ENCODE data around the gene NTMT1.

Gene NTMT1

DNA sequence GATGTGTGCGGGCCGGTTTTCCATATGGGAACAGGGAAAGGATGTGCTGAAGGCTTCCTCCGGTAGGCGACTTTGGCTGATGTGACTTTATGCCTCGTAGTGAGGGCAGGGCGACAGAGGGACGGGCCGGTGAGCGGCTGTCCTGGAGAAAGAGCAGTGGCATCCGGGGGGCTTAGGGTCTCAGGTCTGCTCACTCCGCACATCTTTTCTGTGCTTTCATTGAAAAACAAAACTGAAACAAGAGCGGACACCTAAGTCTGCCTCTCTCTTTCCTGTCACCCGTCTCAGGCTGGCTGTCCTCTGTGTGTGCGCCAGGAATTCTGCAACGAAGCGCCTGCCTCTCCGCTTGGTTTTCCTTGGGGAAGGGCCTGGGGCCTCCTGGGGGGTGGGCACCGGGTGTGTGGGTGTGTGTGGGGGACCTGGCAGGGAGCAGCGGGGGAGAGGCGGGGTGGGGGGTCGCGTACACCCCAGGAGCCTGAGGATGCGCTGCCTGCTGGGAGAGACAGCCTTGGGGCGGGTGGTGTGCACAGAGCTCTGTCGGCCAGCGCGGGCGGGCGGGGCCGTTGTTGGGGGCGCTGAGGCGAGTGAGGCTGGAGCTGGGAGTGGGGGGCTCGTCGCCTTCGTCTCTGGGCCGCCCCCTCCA is 38.9 kb downstream of the NTMT1 start:
- Histone ChIP-seq H3K4me2 (ENCODE audit: low read length) (no peak overlapping the region), H3K9ac (ENCODE audit: low read length) (no peak overlapping the region), H3K36me3 (replicated peaks; ENCODE audit: low read depth, low read length) (no peaks in the 10 kb centered on the region), H3K27me3 (ENCODE audit: low read depth, low read length) (no peaks in the 10 kb centered on the region), H3K4me1 (ENCODE audit: low read length) (no peaks in the 10 kb centered on the region), H3K79me2 (ENCODE audit: low read length) (no peaks in the 10 kb centered on the region), H3K9me3 (ENCODE audit: insufficient read depth, low read length) (no peaks in the 10 kb centered on the region), H2AFZ (ENCODE audit: low read depth, low read length) (no peak overlapping the region), H3K27ac (ENCODE audit: low read length) (no peak overlapping the region), H3K4me3 (ENCODE audit: low read length) (no peak overlapping the region), H4K20me1 (ENCODE audit: insufficient read depth, low read length) (no peaks in the 10 kb centered on the region)
- TF ChIP-seq, protein P1, sequence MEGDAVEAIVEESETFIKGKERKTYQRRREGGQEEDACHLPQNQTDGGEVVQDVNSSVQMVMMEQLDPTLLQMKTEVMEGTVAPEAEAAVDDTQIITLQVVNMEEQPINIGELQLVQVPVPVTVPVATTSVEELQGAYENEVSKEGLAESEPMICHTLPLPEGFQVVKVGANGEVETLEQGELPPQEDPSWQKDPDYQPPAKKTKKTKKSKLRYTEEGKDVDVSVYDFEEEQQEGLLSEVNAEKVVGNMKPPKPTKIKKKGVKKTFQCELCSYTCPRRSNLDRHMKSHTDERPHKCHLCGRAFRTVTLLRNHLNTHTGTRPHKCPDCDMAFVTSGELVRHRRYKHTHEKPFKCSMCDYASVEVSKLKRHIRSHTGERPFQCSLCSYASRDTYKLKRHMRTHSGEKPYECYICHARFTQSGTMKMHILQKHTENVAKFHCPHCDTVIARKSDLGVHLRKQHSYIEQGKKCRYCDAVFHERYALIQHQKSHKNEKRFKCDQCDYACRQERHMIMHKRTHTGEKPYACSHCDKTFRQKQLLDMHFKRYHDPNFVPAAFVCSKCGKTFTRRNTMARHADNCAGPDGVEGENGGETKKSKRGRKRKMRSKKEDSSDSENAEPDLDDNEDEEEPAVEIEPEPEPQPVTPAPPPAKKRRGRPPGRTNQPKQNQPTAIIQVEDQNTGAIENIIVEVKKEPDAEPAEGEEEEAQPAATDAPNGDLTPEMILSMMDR (IDR thresholded peaks at IDR 0.05; ENCODE audit: low read depth, low read length) = no peak

DNA sequence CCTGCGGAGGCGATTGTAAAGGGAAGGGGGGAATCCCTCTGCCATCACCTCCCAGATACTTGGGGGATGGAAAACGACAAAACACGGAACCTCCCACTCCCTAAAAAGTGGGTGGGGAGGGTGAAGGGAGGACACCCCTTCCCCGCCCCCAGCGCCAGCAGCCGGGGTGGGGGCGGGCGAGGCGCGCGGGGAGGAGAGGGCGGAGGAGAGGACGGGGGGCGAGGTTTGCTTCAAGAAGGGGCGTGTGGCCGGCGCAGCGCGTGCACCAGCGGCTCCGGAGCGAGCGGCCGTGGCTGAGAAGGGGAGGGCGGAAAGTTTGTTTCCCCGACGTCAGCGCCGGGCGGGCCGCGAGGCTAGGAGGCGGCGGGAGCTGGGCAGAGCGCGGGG is 39.4 kb downstream of the NTMT1 start, which contains the start of gene PRRX2:
PRRX2 (plus strand) TSS at position 259 of the 387 bp plus-strand sequence. CDS start 221 bp downstream, outside the sequence.
- Histone ChIP-seq H3K36me3 (replicated peaks; ENCODE audit: low read depth, low read length) (no peaks in the 10 kb centered on the region), H3K9ac (ENCODE audit: low read length) (no peak within 1 kb of the TSS), H3K27ac (ENCODE audit: low read length) (no peak within 1 kb of the TSS), H3K4me1 (ENCODE audit: low read length) (no peaks in the 10 kb centered on the region), H4K20me1 (ENCODE audit: insufficient read depth, low read length) (no peaks in the 10 kb centered on the region), H3K4me3 (ENCODE audit: low read length) (no peak within 1 kb of the TSS), H3K4me2 (ENCODE audit: low read length) (no peak within 1 kb of the TSS), H3K9me3 (ENCODE audit: insufficient read depth, low read length) (no peaks in the 10 kb centered on the region), H3K79me2 (ENCODE audit: low read length) (no peaks in the 10 kb centered on the region), H3K27me3 (ENCODE audit: low read depth, low read length) (no peaks in the 10 kb centered on the region), H2AFZ (ENCODE audit: low read depth, low read length) (no peak within 1 kb of the TSS)
- TF ChIP-seq EZH2phosphoT487 (IDR thresholded peaks at IDR 0.05; ENCODE audit: low read depth) = no peak
- TF ChIP-seq, protein P1 (IDR thresholded peaks at IDR 0.05; ENCODE audit: low read depth, low read length) = no peak

DNA sequence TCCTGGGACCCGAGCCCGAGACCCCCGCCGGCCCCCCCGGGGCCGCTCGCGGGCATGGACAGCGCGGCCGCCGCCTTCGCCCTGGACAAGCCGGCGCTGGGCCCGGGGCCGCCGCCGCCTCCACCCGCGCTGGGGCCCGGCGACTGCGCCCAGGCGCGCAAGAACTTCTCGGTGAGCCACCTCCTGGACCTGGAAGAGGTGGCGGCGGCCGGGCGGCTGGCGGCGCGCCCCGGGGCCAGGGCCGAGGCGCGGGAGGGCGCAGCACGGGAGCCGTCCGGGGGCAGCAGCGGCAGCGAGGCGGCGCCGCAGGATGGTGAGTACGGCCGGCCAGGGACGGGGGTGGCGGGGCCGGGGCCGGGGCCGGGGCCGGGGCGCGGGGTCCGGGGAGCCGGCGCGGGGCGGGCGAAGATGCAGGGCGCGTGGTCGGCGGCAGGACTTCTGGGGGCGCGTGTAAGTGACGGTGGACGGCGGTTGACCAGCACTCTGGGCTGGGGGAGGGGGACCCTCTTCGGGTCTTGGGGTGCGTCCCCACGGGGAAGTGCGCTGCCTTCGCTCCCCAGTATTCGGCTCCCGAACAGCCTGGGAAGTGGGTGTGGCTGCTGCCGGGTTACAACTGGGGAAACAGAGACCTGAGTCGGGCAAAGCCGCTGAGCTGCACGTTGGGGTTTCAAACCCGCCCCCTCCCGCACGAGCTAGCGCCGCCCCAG is 40.0 kb downstream of the NTMT1 start:
- Histone ChIP-seq H3K27me3 (ENCODE audit: low read depth, low read length) (no peaks in the 10 kb centered on the region), H3K9me3 (ENCODE audit: insufficient read depth, low read length) (no peaks in the 10 kb centered on the region), H3K4me1 (ENCODE audit: low read length) (no peaks in the 10 kb centered on the region), H2AFZ (ENCODE audit: low read depth, low read length) (no peak overlapping the region), H4K20me1 (ENCODE audit: insufficient read depth, low read length) (no peaks in the 10 kb centered on the region), H3K9ac (ENCODE audit: low read length) (no peak overlapping the region), H3K4me2 (ENCODE audit: low read length) (no peak overlapping the region), H3K27ac (ENCODE audit: low read length) (no peak overlapping the region), H3K4me3 (ENCODE audit: low read length) (no peak overlapping the region), H3K36me3 (replicated peaks; ENCODE audit: low read depth, low read length) (no peaks in the 10 kb centered on the region), H3K79me2 (ENCODE audit: low read length) (no peaks in the 10 kb centered on the region)
- no peak for TF ChIP-seq EZH2phosphoT487 (IDR thresholded peaks at IDR 0.05; ENCODE audit: low read depth)
- TF ChIP-seq, protein P1 (IDR thresholded peaks at IDR 0.05; ENCODE audit: low read depth, low read length) = no peak

DNA sequence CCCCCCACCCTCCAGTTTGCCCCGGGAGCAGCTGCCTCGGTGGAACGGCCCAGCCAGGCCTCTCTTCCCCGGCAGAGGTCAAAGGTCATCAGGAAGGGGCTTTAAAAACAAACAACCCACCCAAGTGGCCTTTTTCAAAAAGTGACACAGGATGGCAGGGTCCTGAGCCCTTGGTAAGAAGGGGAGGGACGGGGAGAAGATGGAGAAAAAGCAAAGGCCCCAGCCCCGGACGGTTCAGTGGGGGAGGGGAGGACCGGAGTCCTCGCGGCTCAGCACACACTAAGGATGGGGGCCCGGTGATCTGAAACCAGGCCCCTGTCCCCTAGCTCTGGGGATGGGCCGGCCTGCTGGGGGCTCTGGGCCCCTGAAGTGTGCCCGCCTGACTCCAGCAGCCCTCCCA is 40.6 kb downstream of the NTMT1 start:
- TF ChIP-seq, protein P1 (IDR thresholded peaks at IDR 0.05; ENCODE audit: low read depth, low read length) = no peak
- TF ChIP-seq EZH2phosphoT487 (IDR thresholded peaks at IDR 0.05; ENCODE audit: low read depth) = no peak
- Histone ChIP-seq H3K9ac (ENCODE audit: low read length) (no peak overlapping the region), H3K4me3 (ENCODE audit: low read length) (no peak overlapping the region), H3K4me2 (ENCODE audit: low read length) (no peak overlapping the region), H3K4me1 (ENCODE audit: low read length) (no peaks in the 10 kb centered on the region), H3K9me3 (ENCODE audit: insufficient read depth, low read length) (no peaks in the 10 kb centered on the region), H2AFZ (ENCODE audit: low read depth, low read length) (no peak overlapping the region), H4K20me1 (ENCODE audit: insufficient read depth, low read length) (no peaks in the 10 kb centered on the region), H3K27me3 (ENCODE audit: low read depth, low read length) (no peaks in the 10 kb centered on the region), H3K79me2 (ENCODE audit: low read length) (no peaks in the 10 kb centered on the region), H3K36me3 (replicated peaks; ENCODE audit: low read depth, low read length) (no peaks in the 10 kb centered on the region), H3K27ac (ENCODE audit: low read length) (no peak overlapping the region)
